Endothelial cell of umbilical vein (primary cell): ENCODE measurements around the gene PLA2G4F. TPM values are rescaled to one million over a fixed set of nuclear protein-coding genes. Genes with fewer than 3 reads are reported as not detected.

ENCODE experiments used
- BruUV-seq: library from RNA; stranded (reverse); fragments of 400-500 nt; replicated peaks from 2 replicates; lab custom pipeline; 2021; lab: Mats Ljungman, UMichigan
- CTCF ChIA-PET: fragments of 300-600, 350-600 bp; sonication (Branson Sonifier 250); formaldehyde crosslinking; loops from one replicate; lab custom pipeline; 2021; ENCODE audit warnings: antibody characterized with exemption, inconsistent platforms; lab: Charles Lee
- POLR2A ChIA-PET: fragments of 300-600, 350-600 bp; sonication (Branson Sonifier 250); formaldehyde crosslinking; loops from one replicate; lab custom pipeline; 2021; ENCODE audit warnings: antibody characterized with exemption, inconsistent platforms; lab: Charles Lee
- DNase-seq: peaks from one replicate; pipeline ENCODE4 v3.0.0-alpha.2; 2011; ENCODE audit warnings: low read depth, low spot score
- FAIRE-seq: peaks from 2 replicates; lab custom pipeline; 2011; peaks lifted over from hg19 to GRCh38; lab: Jason Lieb, UNC
- H2AFZ ChIP-seq: 2 replicates; pipeline ENCODE4 v1.6.0; 2012; ENCODE audit warnings: low read depth, low read length, control low read depth, inconsistent platforms
- H3K27ac ChIP-seq: 2 replicates; pipeline ENCODE4 v1.5.1; 2011; ENCODE audit warnings: low read depth, mild to moderate bottlenecking, control low read depth, low read length, moderate library complexity; ENCODE audit not compliant: insufficient read depth
- H3K27me3 ChIP-seq, 2 experiments: 2 replicates each; pipeline versions ENCODE4 v1.6.0 to v1.6.1; 2011; ENCODE audit warnings: low read length in 2 of 2, mixed read lengths in 1 of 2; ENCODE audit not compliant: control insufficient read depth in 2 of 2, insufficient read depth in 2 of 2
- H3K36me3 ChIP-seq, 2 experiments: 2 replicates in 1 of 2; 3 replicates in 1 of 2; pipeline ENCODE4 v1.5.1; 2011; ENCODE audit warnings: low read length in 2 of 2, mild to moderate bottlenecking in 1 of 2, moderate library complexity in 1 of 2; ENCODE audit not compliant: control insufficient read depth in 2 of 2, insufficient read depth in 2 of 2; ENCODE audit errors: extremely low read depth in 1 of 2
- H3K4me1 ChIP-seq: 3 replicates; pipeline ENCODE4 v1.5.1; 2011; ENCODE audit warnings: mild to moderate bottlenecking, low read length; ENCODE audit not compliant: control insufficient read depth, insufficient read depth; ENCODE audit errors: extremely low read depth
- H3K4me2 ChIP-seq: 2 replicates; pipeline ENCODE4 v1.6.1; 2011; ENCODE audit warnings: low read length, control low read depth, mixed read lengths; ENCODE audit not compliant: insufficient read depth
- H3K4me3 ChIP-seq, 3 experiments: fragments of 200-600 bp in 1 of 3; sonication (generic), shearing (Covaris generic) in 1 of 3; replicated peaks in 1 of 3; 2 replicates each; pipeline ENCODE4 v1.5.1; 2011 to 2016; ENCODE audit warnings: control low read depth in 3 of 3, low read length in 3 of 3, mild to moderate bottlenecking in 2 of 3, inconsistent platforms in 1 of 3, low read depth in 1 of 3, moderate library complexity in 1 of 3; ENCODE audit not compliant: insufficient read depth in 1 of 3
- H3K79me2 ChIP-seq: 2 replicates; pipeline ENCODE4 v1.6.0; 2012; ENCODE audit warnings: low read length, inconsistent platforms; ENCODE audit not compliant: control insufficient read depth, insufficient read depth
- H3K9ac ChIP-seq: replicated peaks from 2 replicates; pipeline ENCODE3; 2011; ENCODE audit warnings: low read length, control low read depth; ENCODE audit not compliant: insufficient read depth; ENCODE audit errors: extremely low read depth
- H3K9me1 ChIP-seq: replicated peaks from 3 replicates; pipeline ENCODE4 v1.6.0; 2011; ENCODE audit warnings: mild to moderate bottlenecking, low read length; ENCODE audit not compliant: control insufficient read depth, insufficient read depth; ENCODE audit errors: extremely low read depth
- H3K9me3 ChIP-seq: replicated peaks from 2 replicates; pipeline ENCODE4 v1.5.1; 2012; ENCODE audit warnings: low read length, inconsistent platforms; ENCODE audit not compliant: control insufficient read depth, insufficient read depth
- H4K20me1 ChIP-seq: replicated peaks from 2 replicates; pipeline ENCODE3; 2011; ENCODE audit warnings: mild to moderate bottlenecking, low read length; ENCODE audit not compliant: control insufficient read depth, insufficient read depth; ENCODE audit errors: extremely low read depth
- EZH2 ChIP-seq: IDR thresholded peaks from 2 replicates; pipeline ENCODE4 v1.6.1; 2012; ENCODE audit warnings: borderline replicate concordance, low read depth, mild to moderate bottlenecking, moderate library complexity, low read length, inconsistent platforms; ENCODE audit not compliant: severe bottlenecking
- FOS ChIP-seq: IDR thresholded peaks from 2 replicates; pipeline ENCODE4 v1.6.1; 2011; ENCODE audit warnings: mild to moderate bottlenecking, low read length, moderate library complexity, borderline replicate concordance; ENCODE audit not compliant: insufficient read depth
- GATA2 ChIP-seq: IDR thresholded peaks from 2 replicates; pipeline ENCODE4 v1.7.0; 2011; ENCODE audit warnings: low read depth, mild to moderate bottlenecking, moderate library complexity, mixed read lengths, low read length; ENCODE audit not compliant: insufficient read length, insufficient read depth
- JUN ChIP-seq: IDR thresholded peaks from 2 replicates; pipeline ENCODE4 v1.6.1; 2011; ENCODE audit warnings: borderline replicate concordance, low read depth; ENCODE audit not compliant: insufficient read length, insufficient read depth
- MAX ChIP-seq: IDR thresholded peaks from 2 replicates; pipeline ENCODE4 v1.6.1; 2011; ENCODE audit not compliant: insufficient read depth, insufficient read length
- MYC ChIP-seq: IDR thresholded peaks from one replicate; pipeline ENCODE4 v1.6.1; 2011; ENCODE audit warnings: mild to moderate bottlenecking, low read depth, low read length
- POLR2A ChIP-seq: IDR thresholded peaks from 2 replicates; pipeline ENCODE4 v1.6.1; 2012; ENCODE audit warnings: low read depth, mild to moderate bottlenecking, control low read depth, low read length
- POLR2AphosphoS5 ChIP-seq: IDR thresholded peaks from 2 replicates; pipeline ENCODE4 v1.6.1; 2012; ENCODE audit warnings: low read depth, mild to moderate bottlenecking, control low read depth, low read length, moderate library complexity; ENCODE audit not compliant: insufficient read depth
- dilution Hi-C: fragments of 300-500 bp; cut with MboI; formaldehyde crosslinking; loops from one replicate; pipeline ENCODE4 v1.15.0; 2019; ENCODE audit warnings: low sequenced_read_pairs; ENCODE audit not compliant: extremely low pct_ligation_motif_present
- intact Hi-C: fragments of 100-400 bp; cut with micrococcal nuclease; formaldehyde crosslinking; loops from one replicate; pipeline ENCODE4 v1.10.0; 2022
- polyA plus RNA-seq, 4 experiments: library from polyadenylated mRNA; depleted of rRNA in 3 of 4; stranded (reverse) in 3 of 4; unstranded in 1 of 4; fragments of >200 nt; gene quantifications; 2 replicates each; pipeline versions ENCODE4 v1.2.1 to v1.2.3, GENCODE V29; 2011 to 2012; ENCODE audit warnings: missing spikeins in 1 of 4
- total RNA-seq: library from RNA; stranded (reverse); gene quantifications from 2 replicates; pipeline ENCODE4 v1.2.3, GENCODE V29; 2021
- TF ChIP-seq, protein P1 (sequence below), 2 donors: IDR thresholded peaks; 1 replicate in 1 of 2; 2 replicates in 1 of 2; pipeline ENCODE4 v1.5.1; 2011; ENCODE audit warnings: low read length in 2 of 2, mild to moderate bottlenecking in 2 of 2, moderate library complexity in 2 of 2, control low read depth in 1 of 2, inconsistent platforms in 1 of 2, low read depth in 1 of 2; ENCODE audit not compliant: insufficient read depth in 1 of 2; ENCODE audit errors: extremely low read depth in 1 of 2

Gene PLA2G4F
- total and polyA plus RNA-seq, 2 donors (not counting 3 experiments of a cell fraction or from before 2014, with no cell fraction given) = not detected

DNA sequence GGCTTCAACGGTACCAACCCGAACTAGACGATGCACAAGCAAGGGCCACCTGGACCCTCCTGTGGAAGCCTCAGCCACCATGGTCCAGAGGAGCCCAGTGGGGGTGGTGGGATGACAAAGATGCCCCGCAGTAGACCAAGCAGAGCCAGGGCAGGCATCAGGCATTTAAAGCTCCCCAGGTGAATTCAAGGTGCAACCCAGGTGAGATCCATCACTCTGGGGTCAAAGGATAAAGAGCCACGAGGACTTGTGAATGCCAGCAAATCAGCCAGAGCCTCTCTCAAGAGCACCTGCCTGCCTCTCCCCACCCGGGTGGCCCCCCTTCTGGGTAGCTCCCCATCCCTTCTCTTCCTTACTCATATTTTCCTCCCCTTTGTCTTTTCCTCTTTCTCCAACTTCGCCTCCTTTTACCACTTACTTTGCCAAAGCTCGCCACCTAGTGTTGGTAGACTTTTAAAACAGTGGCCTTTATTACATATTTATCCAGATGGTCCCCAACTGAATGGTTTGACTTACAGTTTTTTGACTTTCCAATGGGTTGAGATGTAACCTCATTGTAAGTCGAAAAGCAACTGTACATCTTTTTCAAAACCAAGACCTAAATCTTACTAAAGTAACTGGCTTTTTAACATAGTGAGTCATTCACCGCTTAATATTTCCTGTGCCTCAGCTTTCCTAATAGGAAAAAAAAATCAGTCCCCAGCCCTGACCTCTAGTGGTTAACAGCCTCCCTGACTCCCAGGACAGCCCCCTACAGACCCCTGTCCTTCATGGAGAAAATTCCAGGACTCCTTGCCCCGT lies 18.8 kb downstream of the PLA2G4F start:
- no peak overlapping the region for H3K27ac ChIP-seq
- peaks cover 4 to 10% of the 10 kb centered on the region in 2 experiments for H3K27me3 ChIP-seq
- no peak overlapping the region for H3K4me3 ChIP-seq
- H3K9me1 ChIP-seq = no peaks in the 10 kb centered on the region
- intact Hi-C loops = no loop called here
- no peaks in the 10 kb centered on the region for H3K9me3 ChIP-seq
- DNase-seq (peak; percentile 66), FAIRE-seq (peak; percentile 89)
- H3K79me2 ChIP-seq = no peaks in the 10 kb centered on the region
- no peaks in the 10 kb centered on the region for H3K4me1 ChIP-seq
- H3K4me2 ChIP-seq = no peak overlapping the region
- no TSS peak for BruUV-seq
- H3K36me3 ChIP-seq = no peaks in the 10 kb centered on the region
- no peak overlapping the region for H3K9ac ChIP-seq
- ChIA-PET POLR2A (no interaction called here), CTCF (interaction anchor here (0.7 to 3.2 kb wide), 33 partner anchors 9 to 482 kb away, joined by 3 to 56 read pairs (median 4); partner anchors contain the start of gene PLA2G4F)
- dilution Hi-C loops = no loop called here
- no peaks in the 10 kb centered on the region for H4K20me1 ChIP-seq
- H2AFZ ChIP-seq = no peak overlapping the region
- TF ChIP-seq, protein P1, sequence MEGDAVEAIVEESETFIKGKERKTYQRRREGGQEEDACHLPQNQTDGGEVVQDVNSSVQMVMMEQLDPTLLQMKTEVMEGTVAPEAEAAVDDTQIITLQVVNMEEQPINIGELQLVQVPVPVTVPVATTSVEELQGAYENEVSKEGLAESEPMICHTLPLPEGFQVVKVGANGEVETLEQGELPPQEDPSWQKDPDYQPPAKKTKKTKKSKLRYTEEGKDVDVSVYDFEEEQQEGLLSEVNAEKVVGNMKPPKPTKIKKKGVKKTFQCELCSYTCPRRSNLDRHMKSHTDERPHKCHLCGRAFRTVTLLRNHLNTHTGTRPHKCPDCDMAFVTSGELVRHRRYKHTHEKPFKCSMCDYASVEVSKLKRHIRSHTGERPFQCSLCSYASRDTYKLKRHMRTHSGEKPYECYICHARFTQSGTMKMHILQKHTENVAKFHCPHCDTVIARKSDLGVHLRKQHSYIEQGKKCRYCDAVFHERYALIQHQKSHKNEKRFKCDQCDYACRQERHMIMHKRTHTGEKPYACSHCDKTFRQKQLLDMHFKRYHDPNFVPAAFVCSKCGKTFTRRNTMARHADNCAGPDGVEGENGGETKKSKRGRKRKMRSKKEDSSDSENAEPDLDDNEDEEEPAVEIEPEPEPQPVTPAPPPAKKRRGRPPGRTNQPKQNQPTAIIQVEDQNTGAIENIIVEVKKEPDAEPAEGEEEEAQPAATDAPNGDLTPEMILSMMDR (IDR thresholded peaks at IDR 0.05; ENCODE audit: extremely low read depth in 1 of 2, insufficient read depth in 1 of 2, low read depth in 1 of 2, low read length in 2 of 2) = peak; percentile 43 to 52
- TF ChIP-seq JUN (no peak), FOS (peak; percentile 62)

DNA sequence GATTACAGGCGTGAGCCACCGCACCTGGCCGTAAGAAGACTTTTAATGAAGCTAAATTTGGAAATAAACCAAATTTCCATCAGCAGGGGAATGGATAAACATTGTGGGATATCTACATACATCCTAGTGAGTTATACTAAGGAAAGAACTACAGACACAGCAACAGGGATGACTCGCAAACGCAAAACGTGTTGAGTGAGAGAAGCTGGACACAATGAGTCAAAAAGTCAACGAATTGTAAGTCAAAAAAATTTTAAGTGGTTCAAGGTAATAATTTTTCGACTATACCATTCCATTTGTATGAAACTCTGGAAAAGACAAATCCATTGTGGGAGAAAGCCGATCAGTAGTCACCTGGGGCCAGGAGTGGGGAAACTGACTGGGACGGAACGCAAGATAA lies 19.9 kb downstream of the PLA2G4F start:
- no peak overlapping the region for H3K27ac ChIP-seq
- no peaks in the 10 kb centered on the region for H3K79me2 ChIP-seq
- no peak overlapping the region for H3K9ac ChIP-seq
- H4K20me1 ChIP-seq = no peaks in the 10 kb centered on the region
- intact Hi-C loops (no loop called here), dilution Hi-C loops (no loop called here)
- H2AFZ ChIP-seq = no peak overlapping the region
- H3K9me3 ChIP-seq = no peaks in the 10 kb centered on the region
- peaks cover 4 to 10% of the 10 kb centered on the region in 2 experiments for H3K27me3 ChIP-seq
- TF ChIP-seq, protein P1 (IDR thresholded peaks at IDR 0.05; ENCODE audit: extremely low read depth in 1 of 2, insufficient read depth in 1 of 2, low read depth in 1 of 2, low read length in 2 of 2) = no peak
- TF ChIP-seq MAX (no peak), GATA2 (no peak), JUN (no peak), MYC (no peak), FOS (no peak), EZH2 (no peak), POLR2AphosphoS5 (no peak), POLR2A (no peak)
- POLR2A ChIA-PET = no interaction called here
- no peak for DNase-seq
- BruUV-seq = no TSS peak
- no peaks in the 10 kb centered on the region for H3K36me3 ChIP-seq
- no peaks in the 10 kb centered on the region for H3K9me1 ChIP-seq
- no peak overlapping the region for H3K4me2 ChIP-seq
- H3K4me3 ChIP-seq = no peak overlapping the region
- CTCF ChIA-PET = interaction anchor here (1.4 to 5.6 kb wide), 4 partner anchors 18 to 69 kb away, joined by 3 to 96 read pairs (median 25); no protein-coding TSS in a partner anchor
- no peak for FAIRE-seq
- no peaks in the 10 kb centered on the region for H3K4me1 ChIP-seq
